Measurements from ENCODE around the gene OSBP.

DNA sequence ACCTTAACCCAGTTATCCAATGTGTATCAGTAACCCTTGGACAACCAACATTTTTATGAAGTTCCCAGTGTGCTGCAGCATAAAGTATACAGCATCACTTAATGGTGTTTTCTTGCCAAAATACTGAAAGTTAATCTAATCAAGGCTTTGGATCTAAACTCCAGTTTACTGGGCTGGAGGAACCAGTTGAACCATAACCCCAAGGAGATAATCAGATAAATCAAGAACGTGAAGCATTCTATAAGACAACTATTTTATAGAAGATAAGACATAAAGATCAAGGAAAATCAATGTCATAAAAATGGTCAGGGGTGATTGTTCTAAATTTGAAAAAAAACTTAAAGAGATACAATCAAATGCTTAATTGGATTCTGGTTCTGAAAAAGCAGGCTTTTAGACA lies 2.3 kb upstream of the OSBP start:
- TF ChIP-seq, protein P1, sequence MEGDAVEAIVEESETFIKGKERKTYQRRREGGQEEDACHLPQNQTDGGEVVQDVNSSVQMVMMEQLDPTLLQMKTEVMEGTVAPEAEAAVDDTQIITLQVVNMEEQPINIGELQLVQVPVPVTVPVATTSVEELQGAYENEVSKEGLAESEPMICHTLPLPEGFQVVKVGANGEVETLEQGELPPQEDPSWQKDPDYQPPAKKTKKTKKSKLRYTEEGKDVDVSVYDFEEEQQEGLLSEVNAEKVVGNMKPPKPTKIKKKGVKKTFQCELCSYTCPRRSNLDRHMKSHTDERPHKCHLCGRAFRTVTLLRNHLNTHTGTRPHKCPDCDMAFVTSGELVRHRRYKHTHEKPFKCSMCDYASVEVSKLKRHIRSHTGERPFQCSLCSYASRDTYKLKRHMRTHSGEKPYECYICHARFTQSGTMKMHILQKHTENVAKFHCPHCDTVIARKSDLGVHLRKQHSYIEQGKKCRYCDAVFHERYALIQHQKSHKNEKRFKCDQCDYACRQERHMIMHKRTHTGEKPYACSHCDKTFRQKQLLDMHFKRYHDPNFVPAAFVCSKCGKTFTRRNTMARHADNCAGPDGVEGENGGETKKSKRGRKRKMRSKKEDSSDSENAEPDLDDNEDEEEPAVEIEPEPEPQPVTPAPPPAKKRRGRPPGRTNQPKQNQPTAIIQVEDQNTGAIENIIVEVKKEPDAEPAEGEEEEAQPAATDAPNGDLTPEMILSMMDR (conservative IDR thresholded peaks at IDR 0.05; ENCODE audit: low read depth, low read length) = no peak
- no peak for TF ChIP-seq EZH2 (IDR thresholded peaks at IDR 0.05; ENCODE audit: low read length, unreplicated experiment)
- TF ChIP-seq EZH2phosphoT487 (IDR thresholded peaks at IDR 0.05; ENCODE audit: borderline replicate concordance, low read length) = no peak
